Germinal center (tissue), 1 donor: ENCODE measurements around the gene KIF27.
"Not testable (repeated sequence)": the region's sequence is repeated elsewhere in the genome, so short reads cannot be mapped to it uniquely, and the experiment has no call there.

Experiments
- DNase-seq: peaks from one replicate; pipeline ENCODE4 v3.0.0; 2012; ENCODE audit warnings: mixed read lengths, low spot score

Gene KIF27

DNA sequence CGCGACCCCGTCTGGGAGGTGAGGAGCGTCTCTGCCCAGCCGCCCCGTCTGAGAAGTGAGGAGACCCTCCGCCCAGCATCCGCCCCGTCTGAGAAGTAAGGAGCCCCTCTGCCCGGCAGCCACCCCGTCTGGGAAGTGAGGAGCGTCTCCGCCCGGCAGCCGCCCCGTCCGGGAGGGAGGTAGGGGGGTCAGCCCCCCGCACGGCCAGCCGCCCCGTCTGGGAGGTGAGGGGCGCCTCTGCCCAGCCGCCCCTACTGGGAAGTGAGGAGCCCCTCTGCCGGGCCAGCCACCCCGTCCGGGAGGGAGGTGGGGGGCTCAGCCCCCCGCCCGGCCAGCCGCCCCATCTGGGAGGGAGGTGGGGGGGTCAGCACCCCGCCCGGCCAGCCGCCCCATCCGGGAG lies 117.3 kb downstream of the KIF27 start:
- DNase-seq = not testable (repeated sequence)

DNA sequence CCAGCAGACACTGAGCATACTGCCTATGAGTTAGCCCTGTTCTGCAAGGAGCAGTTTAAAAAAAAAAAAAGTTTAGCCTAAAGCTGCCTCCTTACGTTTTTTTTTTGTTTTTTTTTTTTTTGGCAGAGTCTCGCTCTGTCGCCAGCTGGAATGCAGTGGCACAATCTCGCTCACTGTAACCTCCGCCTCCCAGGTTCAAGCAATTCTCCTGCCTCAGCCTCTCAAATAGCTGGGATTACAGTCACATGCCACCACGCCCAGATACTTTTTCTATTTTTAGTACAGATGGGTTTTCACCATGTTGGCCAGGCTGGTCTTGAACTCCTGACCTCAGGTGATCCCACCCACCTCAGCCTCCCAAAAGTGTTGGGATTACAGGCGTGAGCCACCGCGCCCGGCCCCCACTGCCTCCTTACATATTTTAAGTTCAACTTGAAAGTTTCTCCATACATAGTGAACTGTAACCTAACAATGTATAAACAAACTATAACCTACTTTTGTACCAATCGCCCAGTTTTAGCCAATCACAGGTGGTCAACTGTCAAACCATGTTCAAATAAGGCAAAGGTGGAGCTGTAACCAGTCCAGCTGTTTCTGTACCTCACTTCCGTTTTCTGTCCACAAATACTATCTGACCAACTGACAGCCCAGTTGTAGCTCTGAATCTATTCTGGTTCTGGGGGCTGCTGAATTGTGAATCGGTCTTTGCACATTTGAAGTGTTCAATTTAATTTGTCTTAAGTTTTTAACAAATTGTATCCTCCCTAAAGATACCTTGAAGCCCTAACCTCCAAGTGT lies 120.8 kb downstream of the KIF27 start:
- DNase-seq = no peak

DNA sequence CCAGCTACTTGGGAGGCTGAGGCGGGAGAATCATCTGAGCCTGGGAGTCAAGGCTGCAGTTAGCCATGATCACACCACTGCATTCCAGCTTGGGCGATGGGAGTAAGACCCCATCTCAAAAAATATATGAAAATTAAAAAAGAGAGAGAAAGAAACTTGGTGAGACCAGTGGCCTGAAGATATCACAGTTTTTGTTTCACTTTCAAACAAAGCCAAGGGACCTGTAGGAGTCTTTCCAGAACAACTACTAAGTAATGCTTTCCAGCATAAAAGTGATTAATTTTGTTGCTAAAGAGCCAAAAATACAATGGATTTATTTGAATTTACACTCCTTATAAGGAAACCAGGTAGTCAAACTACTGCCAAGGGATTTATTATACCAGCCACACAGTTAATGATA lies 127.2 kb downstream of the KIF27 start:
- no peak for DNase-seq

DNA sequence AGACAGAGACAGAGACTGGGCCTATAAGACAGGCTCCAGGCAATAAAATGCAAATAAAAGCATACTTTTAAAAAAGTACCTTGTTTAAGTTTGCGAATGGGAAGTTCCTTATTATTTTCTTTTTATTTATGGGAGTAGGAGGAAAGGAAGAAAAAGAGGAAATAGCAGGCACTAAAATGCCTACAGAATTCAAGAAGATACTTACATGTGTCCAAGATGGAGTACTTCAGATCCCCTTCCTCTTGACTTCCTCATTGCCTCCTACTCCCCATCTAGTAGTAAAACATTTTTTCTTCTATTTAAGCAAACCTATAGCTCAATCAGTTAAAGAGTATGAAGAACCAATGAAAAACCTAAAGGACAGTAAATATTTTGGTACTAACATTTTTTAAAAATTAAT lies 128.5 kb downstream of the KIF27 start:
- DNase-seq = no peak
